Heart left ventricle (tissue), 16 donors: Measurements from ENCODE around the gene TCHP. TPM values are rescaled to one million over a fixed set of nuclear protein-coding genes. Genes with fewer than 3 reads are reported as not detected.

Experiments
- ATAC-seq, 4 donors: fragments of 200-7000 bp; cut with Tn5 transposase; one replicate each; pipeline ENCODE4 v1.9.1; 2020 to 2022; ENCODE audit warnings: moderate library complexity in 4 of 4, mild to moderate bottlenecking in 3 of 4, moderate number of reproducible peaks in 1 of 4
- DNase-seq, 5 donors: peaks; one replicate each; pipeline ENCODE4 v3.0.0-alpha.2; 2020
- H3K27ac ChIP-seq, 12 donors: fragments of 200-600 bp; sonication (generic) in 4 of 12; one replicate each; pipeline versions ENCODE4 v1.5.0 to v1.8.0; 2016 to 2022; ENCODE audit warnings: mild to moderate bottlenecking in 2 of 12
- H3K27me3 ChIP-seq, 9 donors: fragments of 200-600 bp; sonication (generic) in 2 of 9; one replicate each; pipeline versions ENCODE4 v1.5.1 to v1.8.0; 2016 to 2022; ENCODE audit warnings: mild to moderate bottlenecking in 3 of 9
- H3K36me3 ChIP-seq, 9 donors: fragments of 200-600 bp; sonication (generic) in 2 of 9; one replicate each; pipeline versions ENCODE4 v1.5.0 to v1.8.0; 2018 to 2022; ENCODE audit warnings: mild to moderate bottlenecking in 2 of 9
- H3K4me1 ChIP-seq, 12 donors: fragments of 200-600 bp; sonication (generic) in 4 of 12; one replicate each; pipeline versions ENCODE4 v1.5.0 to v1.8.0; 2016 to 2022; ENCODE audit warnings: mild to moderate bottlenecking in 3 of 12
- H3K4me3 ChIP-seq, 12 donors: fragments of 200-600 bp; sonication (generic) in 4 of 12; one replicate each; pipeline versions ENCODE4 v1.5.0 to v1.8.0; 2017 to 2022; ENCODE audit warnings: mild to moderate bottlenecking in 9 of 12, moderate library complexity in 4 of 12
- H3K9me3 ChIP-seq, 12 donors: fragments of 200-600 bp; sonication (generic) in 4 of 12; one replicate each; pipeline versions ENCODE4 v1.5.0 to v1.8.0; 2016 to 2022; ENCODE audit warnings: mild to moderate bottlenecking in 1 of 12
- CTCF ChIP-seq, 12 donors: fragments of 200-600 bp; sonication (generic) in 4 of 12; IDR thresholded peaks; one replicate each; pipeline versions ENCODE4 v1.5.0 to v1.8.0; 2018 to 2022; ENCODE audit warnings: antibody characterized with exemption in 12 of 12, mild to moderate bottlenecking in 5 of 12
- POLR2A ChIP-seq, 2 donors: fragments of 450-650 bp; IDR thresholded peaks; one replicate each; pipeline ENCODE4 v1.6.1; 2017; ENCODE audit warnings: antibody characterized with exemption in 2 of 2, mild to moderate bottlenecking in 2 of 2, moderate library complexity in 2 of 2
- WGBS, 4 donors: extraction: QIAGEN DNeasy Blood & Tissue Kit in 2 of 4; methylation state at CpG; one replicate each; pipeline versions ENCODE4 v1.1.5 to v1.1.7; 2013 to 2018; 5-methylcytosine and 5-hydroxymethylcytosine counted together
- intact Hi-C, 10 donors: fragments of 100-400 bp; cut with DNase I; formaldehyde crosslinking; loops; one replicate each; pipeline versions ENCODE4 v1.11.1 to v1.14.2; 2022
- polyA plus RNA-seq, 2 donors: library from polyadenylated mRNA; stranded (reverse); fragments of 200-250 nt; gene quantifications; one replicate each; pipeline ENCODE4 v1.2.3, GENCODE V29; 2013
- total RNA-seq, 9 donors: library from RNA; depleted of rRNA in 2 of 9; stranded (reverse); fragments of >200 nt in 2 of 9; fragmentation: NEBNext Ultra II Directional in 3 of 9; extraction: Animal tissue kit (Norgen Biotek cat#: 25700) in 3 of 9; gene quantifications; one replicate each; pipeline versions ENCODE4 v1.1.0 to v1.2.4, GENCODE V29; 2016 to 2023
- donor health status: ischemic (EF 13 %, LVEDD 7.1; RV severe dilation, severe dysfunction).
- donor health status: healthy with polysubstance abuse.
- donor health status: DM: no; HTN: yes; CAD: no.
- donor health status: DM: no; HTN: no; CAD: no.
- donor health status: ischemic (EF 25% LVEDD 6.9; RV normal size, moderate dysfunction).
- donor health status: ischemic (EF 25% LVEDD 5.7; RV mildly dilated, moderate dysfunction).
- donor health status: healthy.
- donor health status: DM: yes; HTN: yes; CAD: no.
- donor health status: ischemic (EF 35%, LVEDD 5.7; RV mildly dilated, moderate dysfunction).
- donor health status: nonischemic (EF 11% LVEDD 7.7; RV severe dilation, severe dysfunction).
- donor health status: DM: yes; HTN: yes; CAD: no.
- donor health status: PGD.
- donor health status: ischemic (EF 29% LVEDD 5.4; RV normal size, mild dysfunction).
- donor health status: nonischemic (EF 23%, LVEDD 6.1; RV moderate dilation, normal function).

The TCHP gene
- total and polyA plus RNA-seq, 11 donors = 7.4 to 11.7 (median 10.1) TPM

- ATAC-seq = no peak
- Histone ChIP-seq H3K27ac (no peak overlapping the region), H3K4me3 (no peak overlapping the region), H3K27me3 (no peaks in the 10 kb centered on the region), H3K9me3 (no peaks in the 10 kb centered on the region), H3K4me1 (peaks cover 0 to 20% (median 4%) of the 10 kb centered on the region in 12 donors), H3K36me3 (peaks cover 0 to 99% (median 75%) of the 10 kb centered on the region in 9 donors)
- 82 to 87% (median 87%) methylated on average over 16 of the region's 16 CpGs for WGBS, 4 donors
- intact Hi-C loops = no loop called here
- DNase-seq = no peak
- TF ChIP-seq CTCF (IDR thresholded peaks at IDR 0.05) (no peak), POLR2A (IDR thresholded peaks at IDR 0.05) (no peak)
These were observed 30.1 kb downstream of the TCHP start for GRCh38 chr12:109930028-109930800.

- Histone ChIP-seq H3K27ac (peak overlapping the region in 1 of 12 donors; percentile 5), H3K4me3 (no peak overlapping the region), H3K27me3 (no peaks in the 10 kb centered on the region), H3K36me3 (peaks cover 0 to 99% (median 84%) of the 10 kb centered on the region in 9 donors), H3K4me1 (peaks cover 0 to 20% (median 4%) of the 10 kb centered on the region in 12 donors), H3K9me3 (no peaks in the 10 kb centered on the region)
- intact Hi-C loops = no loop called here
- 87 to 95% (median 92%) methylated on average over 5 of the region's 5 CpGs for WGBS, 4 donors
- TF ChIP-seq CTCF (IDR thresholded peaks at IDR 0.05) (no peak), POLR2A (IDR thresholded peaks at IDR 0.05) (no peak)
- ATAC-seq (no peak), DNase-seq (no peak)
These were observed 31.1 kb downstream of the TCHP start for GRCh38 chr12:109931143-109931542.

- no peak for TF ChIP-seq POLR2A (IDR thresholded peaks at IDR 0.05)
- no peak for TF ChIP-seq CTCF (IDR thresholded peaks at IDR 0.05)
- Histone ChIP-seq H3K27me3 (no peaks in the 10 kb centered on the region), H3K4me1 (peaks cover 0 to 16% (median 4%) of the 10 kb centered on the region in 12 donors), H3K9me3 (no peaks in the 10 kb centered on the region), H3K36me3 (peaks cover 0 to 99% (median 86%) of the 10 kb centered on the region in 9 donors), H3K27ac (peak overlapping the region in 11 of 12 donors; percentile 7 to 71 (median 36)), H3K4me3 (no peak overlapping the region)
- 53 to 69% (median 59%) methylated on average over 12 to 14 of the region's 14 CpGs for WGBS, 4 donors
- peak; percentile 65 to 82 (median 76) for ATAC-seq
- intact Hi-C loops = no loop called here
- DNase-seq = peak in 4 of 5 donors; percentile 66 to 87 (median 66)
These were observed 32.9 kb downstream of the TCHP start for GRCh38 chr12:109932878-109933503.

- H3K9me3 ChIP-seq = no peaks in the 10 kb centered on the region
- H3K4me1 ChIP-seq = peaks cover 0 to 16% (median 2%) of the 10 kb centered on the region in 12 donors
- H3K4me3 ChIP-seq = no peak overlapping the region
- peak overlapping the region in 1 of 12 donors; percentile 65 for H3K27ac ChIP-seq
- 81 to 86% (median 83%) methylated on average over 5 of the region's 5 CpGs for WGBS, 4 donors
- no peak for TF ChIP-seq POLR2A (IDR thresholded peaks at IDR 0.05)
- TF ChIP-seq CTCF (IDR thresholded peaks at IDR 0.05) = peak in 7 of 12 donors; percentile 14 to 36 (median 26)
- peaks cover 0 to 100% (median 96%) of the 10 kb centered on the region in 9 donors for H3K36me3 ChIP-seq
- no peak for ATAC-seq
- H3K27me3 ChIP-seq = no peaks in the 10 kb centered on the region
- no peak for DNase-seq
- intact Hi-C loops = no loop called here
These were observed 34.0 kb downstream of the TCHP start for GRCh38 chr12:109934026-109934425.
